ENCODE data around the gene NDUFV1.
A peak's percentile ranks its signal among the peaks of the same experiment; 100 is the strongest.
"Not testable (repeated sequence)": the region's sequence is repeated elsewhere in the genome, so short reads cannot be mapped to it uniquely, and the experiment has no call there.

Gene NDUFV1

GRCh38 chr11:67606492-67607295 lies at the start of gene NDUFV1:
Gene NDUFV1 (plus strand): TSS chr11:67606936. CDS start chr11:67607005, 69 bp downstream.
- no peak for TF ChIP-seq ZNF274 (IDR thresholded peaks at IDR 0.05; ENCODE audit: low read depth, low read length)
- peak within 1 kb of the TSS; percentile 84 for H3K4me3 ChIP-seq (ENCODE audit: low read length)

GRCh38 chr11:67558084-67558772 lies 48.5 kb upstream of the NDUFV1 start:
- TF ChIP-seq ZNF274 (IDR thresholded peaks at IDR 0.05; ENCODE audit: low read depth, low read length), result no peak
- no peak overlapping the region; the same call in 1 of the 2 replicates for H3K4me3 ChIP-seq (ENCODE audit: low read length)

- no peak for TF ChIP-seq ZNF274 (IDR thresholded peaks at IDR 0.05; ENCODE audit: low read depth, low read length)
- peak overlapping the region; percentile 40; the same call in 1 of the 2 replicates for H3K4me3 ChIP-seq (ENCODE audit: low read length)
These were observed 44.6 kb upstream of the NDUFV1 start for GRCh38 chr11:67561971-67562619.

GRCh38 chr11:67562963-67563704 lies 43.6 kb upstream of the NDUFV1 start:
- no peak overlapping the region for H3K4me3 ChIP-seq (ENCODE audit: low read length)
- TF ChIP-seq ZNF274 (IDR thresholded peaks at IDR 0.05; ENCODE audit: low read depth, low read length), result no peak

GRCh38 chr11:67563705-67564114 lies 43.0 kb upstream of the NDUFV1 start:
- H3K4me3 ChIP-seq (ENCODE audit: low read length), result not testable (repeated sequence)

- H3K4me3 ChIP-seq (ENCODE audit: low read length), result no peak overlapping the region
- TF ChIP-seq ZNF274 (IDR thresholded peaks at IDR 0.05; ENCODE audit: low read depth, low read length), result no peak
These were observed 42.5 kb upstream of the NDUFV1 start for GRCh38 chr11:67564230-67564629.

- TF ChIP-seq ZNF274 (IDR thresholded peaks at IDR 0.05; ENCODE audit: low read depth, low read length), result no peak
- H3K4me3 ChIP-seq (ENCODE audit: low read length), result no peak overlapping the region
These were observed 35.3 kb upstream of the NDUFV1 start for GRCh38 chr11:67571443-67571842.

GRCh38 chr11:67572305-67572704 lies 34.4 kb upstream of the NDUFV1 start:
- no peak for TF ChIP-seq ZNF274 (IDR thresholded peaks at IDR 0.05; ENCODE audit: low read depth, low read length)
- H3K4me3 ChIP-seq (ENCODE audit: low read length), result no peak overlapping the region

GRCh38 chr11:67572747-67573419 lies 33.9 kb upstream of the NDUFV1 start:
- no peak for TF ChIP-seq ZNF274 (IDR thresholded peaks at IDR 0.05; ENCODE audit: low read depth, low read length)
- no peak overlapping the region for H3K4me3 ChIP-seq (ENCODE audit: low read length)

- TF ChIP-seq ZNF274 (IDR thresholded peaks at IDR 0.05; ENCODE audit: low read depth, low read length), result no peak
- no peak overlapping the region for H3K4me3 ChIP-seq (ENCODE audit: low read length)
These were observed 31.8 kb upstream of the NDUFV1 start for GRCh38 chr11:67574938-67575337.

GRCh38 chr11:67576735-67577475 lies 29.8 kb upstream of the NDUFV1 start:
- TF ChIP-seq ZNF274 (IDR thresholded peaks at IDR 0.05; ENCODE audit: low read depth, low read length), result no peak
- no peak overlapping the region for H3K4me3 ChIP-seq (ENCODE audit: low read length)

- no peak overlapping the region for H3K4me3 ChIP-seq (ENCODE audit: low read length)
- no peak for TF ChIP-seq ZNF274 (IDR thresholded peaks at IDR 0.05; ENCODE audit: low read depth, low read length)
These were observed 28.8 kb upstream of the NDUFV1 start for GRCh38 chr11:67577951-67578350.

GRCh38 chr11:67581469-67581868 lies 25.3 kb upstream of the NDUFV1 start:
- no peak overlapping the region for H3K4me3 ChIP-seq (ENCODE audit: low read length)
- TF ChIP-seq ZNF274 (IDR thresholded peaks at IDR 0.05; ENCODE audit: low read depth, low read length), result no peak

Data from GM08714 (cell line).